ENCODE data around the gene C2CD3.
"Not testable (repeated sequence)": the region's sequence is repeated elsewhere in the genome, so short reads cannot be mapped to it uniquely, and the experiment has no call there.

The C2CD3 gene

DNA sequence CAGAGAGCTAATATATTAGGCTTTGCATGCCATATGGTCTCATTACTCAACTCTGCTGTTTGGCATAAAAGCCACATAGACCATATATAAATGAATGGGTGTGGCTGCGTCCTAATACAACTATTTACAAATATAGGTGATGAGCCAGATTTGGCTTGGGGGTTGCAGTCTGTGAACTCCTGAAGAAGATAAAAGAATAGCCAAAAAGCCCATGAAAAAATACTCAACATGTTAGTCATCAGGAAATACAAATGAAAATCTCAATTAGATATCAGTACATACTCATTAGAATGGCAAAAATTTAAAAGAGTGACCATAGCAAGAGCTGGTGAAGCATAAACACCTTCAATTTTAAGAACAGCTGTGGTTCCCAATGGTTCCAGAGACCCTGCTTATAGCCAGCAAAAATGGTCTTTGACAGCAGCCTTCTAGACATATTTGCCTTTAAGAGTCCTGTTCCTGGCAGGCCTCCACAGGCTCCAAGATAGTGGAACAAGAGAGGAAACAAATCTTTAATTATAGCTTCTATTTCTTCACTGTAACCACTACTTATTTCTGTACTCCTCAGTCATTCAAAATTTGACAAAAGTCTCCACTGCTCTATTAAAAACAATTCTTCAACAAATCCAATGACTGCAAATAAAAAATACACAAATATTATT is 16.1 kb downstream of the C2CD3 start:
- DNase-seq: no peak

DNA sequence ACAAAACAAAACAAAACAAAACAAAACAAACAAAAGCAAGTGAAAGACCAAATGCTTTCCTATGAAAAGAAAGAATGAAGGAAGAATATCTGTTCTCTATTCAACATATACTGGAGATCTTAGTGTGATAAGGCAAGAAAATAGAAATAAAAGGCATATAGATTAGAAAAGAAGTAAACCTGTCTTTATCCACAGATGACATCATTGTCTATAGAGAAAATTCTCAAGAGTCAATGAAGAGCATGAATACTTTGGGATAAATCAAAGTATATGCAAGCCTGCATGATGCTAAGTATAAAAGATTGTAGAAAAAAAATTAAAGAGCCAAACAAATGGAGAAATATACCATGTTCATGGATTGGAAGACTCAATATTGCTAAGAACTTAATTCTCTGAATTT is 17.6 kb downstream of the C2CD3 start:
- DNase-seq: no peak

DNA sequence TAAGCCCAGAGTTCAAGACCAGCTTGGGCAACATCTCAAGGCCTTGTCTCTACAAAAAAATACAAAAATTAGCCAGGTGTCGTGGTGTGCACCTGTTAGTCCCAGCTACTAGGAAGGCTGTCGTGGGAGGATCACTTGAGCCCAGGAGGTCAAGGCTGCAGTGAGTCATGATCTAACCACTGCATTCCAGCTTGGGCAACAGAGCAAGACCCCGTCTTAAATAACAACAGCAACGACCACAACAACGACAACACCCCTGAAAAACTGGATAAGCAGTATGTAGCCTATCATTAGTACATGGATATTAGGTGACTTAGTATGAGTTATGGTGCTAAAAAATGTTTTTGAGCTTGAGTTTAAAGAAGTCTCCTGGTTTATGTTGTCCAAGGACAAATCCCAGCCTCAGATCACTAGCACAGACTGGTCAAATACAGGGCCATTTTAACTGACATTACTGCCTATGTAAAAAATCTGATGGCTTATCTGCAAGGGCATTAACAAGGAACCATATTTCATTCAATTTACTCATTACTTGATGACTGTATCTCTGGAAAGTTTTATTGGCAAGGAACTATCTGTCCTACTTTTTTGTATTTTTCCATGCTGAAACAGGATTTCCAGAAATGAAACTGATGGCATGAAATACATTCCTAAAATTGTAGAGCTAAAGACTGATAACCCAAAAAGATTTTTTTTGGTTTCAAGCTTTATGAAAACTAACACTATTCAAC is 23.4 kb downstream of the C2CD3 start:
- DNase-seq: no peak

DNA sequence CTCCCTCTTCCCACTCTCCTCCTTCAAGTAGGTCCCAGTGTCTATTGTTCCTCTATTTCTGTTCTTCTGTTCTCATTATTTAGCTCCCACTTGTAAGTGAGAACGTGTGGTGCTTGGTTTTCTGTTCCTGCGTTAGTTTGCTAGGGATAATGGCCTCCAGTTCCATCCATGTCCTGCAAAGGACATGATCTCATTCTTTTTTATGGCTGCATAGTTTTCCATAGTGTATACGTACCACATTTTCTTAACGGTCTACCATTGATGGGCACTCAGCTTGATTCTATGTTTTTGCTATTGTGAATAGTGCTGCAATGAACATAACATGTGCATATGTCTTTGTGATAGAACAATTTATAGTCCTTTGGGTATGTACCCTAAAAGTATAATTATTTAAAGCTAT is 26.2 kb downstream of the C2CD3 start:
- no peak for DNase-seq

DNA sequence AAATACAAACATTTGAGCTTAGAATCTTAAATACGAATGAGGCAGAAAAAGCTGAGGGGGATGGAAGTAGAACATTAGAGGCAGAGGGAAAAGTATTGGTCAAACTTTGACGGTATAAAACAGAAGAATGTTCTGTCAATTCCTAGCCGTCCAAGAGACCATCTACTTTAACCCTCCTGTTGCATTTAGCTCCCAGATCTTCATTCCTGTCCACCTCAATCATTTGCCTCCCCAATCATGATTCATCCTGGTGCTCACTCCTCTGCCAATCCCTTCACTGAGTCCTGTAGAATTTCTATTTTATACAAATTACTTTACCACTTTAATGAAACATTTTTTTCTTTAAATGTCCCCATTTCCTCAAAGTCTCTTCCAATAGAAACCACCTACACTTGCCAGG is 28.2 kb downstream of the C2CD3 start:
- DNase-seq: no peak

DNA sequence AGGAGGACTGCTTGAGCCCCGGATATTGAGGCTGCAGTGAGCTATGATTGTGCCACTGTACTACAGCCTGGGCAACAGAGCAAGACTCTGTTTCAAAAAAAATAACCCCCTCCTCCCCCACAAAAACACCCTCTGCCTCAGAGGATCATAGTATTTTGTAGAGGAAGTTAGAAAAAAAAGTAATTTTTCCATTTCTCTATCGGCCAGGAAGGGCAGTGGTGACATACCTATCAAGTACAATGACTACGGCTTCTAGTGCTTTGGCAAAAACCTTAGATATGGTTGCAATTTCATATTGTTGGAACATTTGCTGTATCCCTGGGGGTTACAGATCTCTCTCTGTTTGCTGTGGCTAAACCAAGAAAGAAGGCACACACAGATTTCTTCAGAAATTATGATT is 28.9 kb downstream of the C2CD3 start:
- DNase-seq: no peak

DNA sequence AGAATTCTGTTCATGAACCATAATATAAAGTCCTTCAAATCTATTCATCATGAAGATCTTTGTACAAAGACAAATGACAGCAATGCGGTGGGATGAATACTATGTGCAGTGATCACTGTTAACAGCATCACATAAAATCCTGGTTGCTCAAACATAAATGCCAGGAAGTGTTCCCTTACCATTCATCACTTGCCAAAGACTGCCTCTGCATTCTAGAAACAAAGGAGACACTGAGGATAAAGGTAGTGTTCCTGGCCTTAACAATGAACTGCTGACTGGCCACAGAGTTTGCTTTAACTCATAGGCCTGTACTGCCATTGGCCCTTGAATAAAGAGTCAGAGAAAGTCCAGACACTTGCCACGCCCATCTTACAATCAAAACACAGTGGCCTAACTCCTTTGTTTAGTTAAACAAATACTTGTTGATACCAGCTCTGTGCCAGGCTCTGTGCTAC is 29.5 kb downstream of the C2CD3 start:
- no peak for DNase-seq

DNA sequence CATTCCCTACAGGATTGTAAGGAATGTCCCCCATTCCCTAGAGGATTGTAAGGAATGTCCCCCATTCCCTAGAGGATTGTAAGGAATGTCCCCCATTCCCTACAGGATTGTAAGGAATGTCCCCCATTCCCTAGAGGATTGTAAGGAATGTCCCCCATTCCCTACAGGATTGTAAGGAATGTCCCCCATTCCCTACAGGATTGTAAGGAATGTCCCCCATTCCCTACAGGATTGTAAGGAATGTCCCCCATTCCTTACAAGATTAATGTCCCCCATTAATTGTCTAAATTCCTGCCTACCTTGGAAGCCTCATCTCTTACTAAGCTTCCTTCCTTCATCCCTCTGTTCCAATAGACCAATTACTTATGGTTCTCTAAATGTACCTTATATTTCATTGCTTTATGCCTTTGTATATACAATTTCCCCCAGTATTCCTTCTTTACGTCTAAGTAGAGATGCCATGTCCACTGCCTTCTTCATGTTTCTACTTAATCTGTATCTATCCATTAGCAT is 30.8 kb downstream of the C2CD3 start:
- not testable (repeated sequence) for DNase-seq

DNA sequence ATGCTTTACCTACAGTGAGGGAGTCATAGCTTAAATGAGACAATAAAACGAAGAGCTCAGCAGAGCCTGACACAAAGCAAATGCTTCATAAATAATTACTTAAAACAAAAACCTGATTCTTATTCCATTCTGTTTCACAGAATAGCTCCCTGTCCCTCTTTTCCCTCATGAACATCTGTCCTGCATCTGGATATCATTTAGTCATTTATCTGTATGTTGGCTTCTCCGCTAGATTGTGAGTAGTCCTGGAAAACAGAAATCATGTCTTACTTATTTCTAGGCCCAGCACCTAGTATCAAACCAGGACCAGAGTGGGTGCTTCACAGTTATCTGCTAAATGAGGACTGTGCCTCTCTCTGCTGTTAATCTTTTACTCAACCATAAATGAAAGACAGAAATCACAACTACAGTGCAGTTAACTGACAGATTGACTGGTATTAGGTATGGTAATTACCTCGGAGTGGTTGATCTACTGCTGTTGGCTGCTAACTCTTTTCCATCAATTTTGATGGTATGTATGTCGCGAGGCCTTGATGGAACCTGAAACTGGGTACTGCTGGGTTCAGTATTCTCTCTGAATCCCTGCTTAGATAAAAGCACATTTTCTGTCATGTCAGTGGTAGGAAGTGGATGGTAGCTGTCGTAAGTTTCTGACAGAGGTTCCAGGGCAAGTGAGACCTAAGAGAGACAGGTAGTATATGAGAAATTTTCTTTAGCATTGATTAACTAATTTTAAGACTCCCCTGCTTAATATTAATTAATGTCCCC is 31.5 kb downstream of the C2CD3 start:
- DNase-seq: no peak

DNA sequence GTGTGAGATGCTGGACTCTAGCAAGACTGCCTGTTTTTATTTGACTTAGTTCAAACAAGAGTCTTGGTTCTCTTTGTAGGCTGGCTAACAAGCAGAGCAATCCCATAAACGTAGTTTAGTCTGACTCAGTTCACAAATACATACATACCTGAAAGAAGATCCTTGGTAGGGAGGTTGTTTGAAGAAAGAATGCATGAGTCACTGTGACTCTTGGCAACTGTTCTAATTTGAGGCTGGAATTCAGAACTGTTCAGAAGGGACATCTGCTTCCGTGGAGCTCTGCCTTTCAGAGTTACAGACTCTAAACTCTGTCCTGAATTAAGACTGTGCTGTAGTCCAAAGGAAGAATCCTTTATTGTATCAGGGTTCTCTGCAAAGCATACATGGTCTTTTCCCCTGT is 32.2 kb downstream of the C2CD3 start:
- no peak for DNase-seq

DNA sequence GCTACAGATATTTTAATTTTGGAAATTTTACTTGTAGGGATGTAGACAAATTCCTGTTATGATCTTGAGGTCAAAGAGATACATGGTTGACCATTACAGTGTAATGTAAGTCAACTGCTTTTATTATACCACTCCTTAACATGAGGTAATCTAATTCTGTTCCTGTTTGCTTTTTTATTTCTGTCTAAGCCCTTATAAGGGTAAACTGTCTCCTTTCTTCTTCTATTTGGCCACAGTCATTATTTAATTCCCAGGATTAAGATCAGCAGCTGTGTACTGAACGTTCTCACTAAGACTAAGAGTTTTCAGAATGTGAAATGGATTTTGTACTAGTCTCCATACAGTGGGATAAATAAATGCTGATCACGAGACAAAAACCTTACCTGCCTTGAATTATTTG is 32.8 kb downstream of the C2CD3 start:
- no peak for DNase-seq

DNA sequence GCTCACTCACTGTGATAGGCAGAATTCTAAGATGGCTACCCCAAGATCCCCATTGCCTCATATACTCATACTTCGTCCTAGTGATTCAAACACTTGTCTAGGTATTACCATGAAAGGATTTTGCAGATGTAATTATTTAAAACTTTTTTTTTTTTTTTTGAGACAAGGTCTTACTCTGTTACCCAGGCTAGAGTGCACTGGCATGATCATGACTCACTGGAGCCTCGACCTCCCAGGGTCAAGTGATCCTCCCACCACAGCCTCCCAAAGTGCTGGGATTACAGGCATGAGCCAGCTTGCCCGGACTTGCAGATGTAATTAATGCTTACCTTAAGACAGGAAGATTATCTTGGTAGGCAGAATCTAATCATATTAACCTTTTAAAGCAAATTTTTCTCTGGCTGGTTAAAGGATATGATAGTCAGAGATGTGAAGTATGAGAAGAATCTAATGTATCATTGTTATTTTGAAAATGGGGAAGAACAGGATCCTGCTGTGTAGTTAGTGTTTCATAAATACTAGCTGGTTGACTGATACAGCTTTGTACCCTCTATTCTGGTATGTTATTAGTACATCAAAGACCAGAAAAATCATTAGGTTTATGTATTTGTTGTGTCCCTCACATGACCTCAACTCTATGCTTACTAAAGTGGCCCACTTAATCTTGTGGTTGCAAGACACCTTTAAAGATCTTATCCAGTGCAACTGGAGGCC is 35.5 kb downstream of the C2CD3 start:
- no peak for DNase-seq

DNA sequence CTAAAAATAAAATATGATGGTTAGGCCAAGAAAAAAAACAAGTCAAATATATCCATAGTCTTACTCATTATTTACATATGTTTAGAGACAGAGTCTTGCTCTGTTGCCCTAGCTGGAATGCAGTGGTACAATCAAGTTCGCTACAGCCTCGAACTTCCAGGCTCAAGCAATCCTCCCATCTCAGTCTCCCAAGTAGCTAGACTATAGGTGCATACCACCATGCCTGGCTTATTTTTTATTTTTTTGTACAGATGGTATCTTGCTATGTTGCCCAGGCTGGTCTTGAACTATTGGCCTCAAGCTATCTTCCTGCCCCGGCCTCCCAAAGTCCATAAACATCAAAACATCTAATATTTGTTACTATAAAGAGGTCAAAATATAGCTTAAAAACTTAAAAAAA is 36.1 kb downstream of the C2CD3 start:
- DNase-seq: no peak

DNA sequence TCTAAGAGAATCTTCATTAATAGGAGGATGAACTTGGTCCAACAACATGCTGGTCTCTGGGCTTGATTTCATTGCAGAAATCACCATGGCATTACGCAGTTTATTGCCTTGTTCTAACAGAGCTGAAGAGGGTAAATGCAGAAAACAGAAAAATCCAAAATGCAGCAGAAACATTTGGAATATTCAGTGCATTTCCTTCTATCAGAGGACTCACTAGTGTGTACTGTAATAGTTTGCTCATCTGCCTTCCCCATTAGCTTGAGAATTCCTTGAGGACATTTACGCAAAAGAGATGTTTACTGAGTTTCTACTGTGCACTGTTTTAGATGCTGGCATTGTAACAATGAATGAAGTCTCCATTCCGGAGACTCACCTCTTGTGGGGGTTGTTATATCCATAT is 37.4 kb downstream of the C2CD3 start:
- no peak for DNase-seq

DNA sequence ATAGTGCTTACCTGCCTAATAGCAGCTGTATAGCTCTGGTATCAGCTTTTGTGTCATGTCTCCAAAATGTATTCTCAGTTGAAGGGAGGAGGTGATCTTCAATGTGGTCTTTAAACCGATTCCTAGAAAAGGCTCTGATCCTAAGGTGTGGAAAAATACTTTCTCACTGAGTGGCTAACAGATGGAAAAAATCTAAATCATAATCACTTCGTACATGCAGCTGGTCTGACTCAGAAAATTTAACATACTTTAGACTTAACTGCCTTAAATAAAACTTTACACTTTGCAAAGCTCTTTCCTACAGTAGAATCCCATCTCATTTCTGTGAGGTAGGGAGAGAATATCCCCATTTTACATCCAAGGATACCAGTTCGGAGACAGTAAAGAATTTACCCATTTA is 38.0 kb downstream of the C2CD3 start:
- DNase-seq: no peak

DNA sequence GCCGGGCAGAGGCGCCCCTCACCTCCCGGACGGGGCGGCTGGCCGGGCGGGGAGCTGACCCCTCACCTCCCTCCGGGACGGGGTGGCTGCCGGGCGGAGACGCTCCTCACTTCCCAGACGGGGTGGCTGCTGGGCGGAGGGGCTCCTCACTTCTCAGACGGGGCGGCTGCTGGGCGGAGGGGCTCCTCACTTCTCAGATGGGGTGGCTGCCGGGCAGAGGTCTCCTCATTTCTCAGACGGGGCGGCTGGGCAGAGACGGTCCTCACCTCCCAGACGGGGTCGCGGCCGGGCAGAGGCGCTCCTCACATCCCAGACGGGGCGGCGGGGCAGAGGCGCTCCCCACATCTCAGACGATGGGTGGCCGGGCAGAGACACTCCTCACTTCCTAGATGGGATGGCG is 41.7 kb downstream of the C2CD3 start:
- DNase-seq: not testable (repeated sequence)

DNA sequence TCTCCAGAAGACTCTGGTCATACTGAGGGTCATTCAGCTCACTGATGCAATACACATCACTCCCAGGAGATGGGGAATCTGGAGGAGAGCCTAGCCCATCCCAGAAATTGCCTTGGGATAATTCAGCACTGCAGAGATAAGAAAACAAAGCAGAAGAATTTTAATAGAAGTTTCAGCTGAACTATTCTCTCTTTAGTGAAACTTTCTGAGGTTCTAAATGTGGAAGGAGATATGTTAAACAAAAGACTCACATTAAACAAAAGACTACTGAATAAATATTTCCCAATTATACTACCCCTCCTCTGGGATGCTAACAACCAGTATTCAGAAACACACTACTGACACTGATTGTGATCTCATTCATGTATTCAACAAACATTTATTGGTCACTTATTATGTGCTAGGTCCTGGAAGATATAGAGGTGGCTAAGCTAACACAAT is 47.8 kb downstream of the C2CD3 start:
- no peak for DNase-seq

DNA sequence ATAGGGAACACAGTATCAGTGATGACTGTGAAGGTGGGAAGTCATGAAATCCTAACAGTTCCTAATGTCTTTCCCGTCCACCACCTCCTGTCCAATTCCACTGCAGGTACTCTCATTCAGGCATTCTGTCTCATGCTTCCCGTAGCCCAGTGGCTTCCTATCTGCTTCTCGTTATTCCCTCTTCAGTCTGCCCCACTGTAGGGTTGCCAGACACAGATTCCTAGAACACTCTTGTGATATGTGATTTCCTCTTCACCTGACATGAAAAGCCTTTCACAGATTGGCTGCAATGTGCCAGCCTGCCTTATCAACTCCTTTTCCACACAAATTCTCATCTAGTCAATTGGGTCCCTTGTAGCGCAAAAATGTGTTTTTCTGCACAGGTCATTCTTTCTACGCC is 49.0 kb downstream of the C2CD3 start:
- DNase-seq: no peak

DNA sequence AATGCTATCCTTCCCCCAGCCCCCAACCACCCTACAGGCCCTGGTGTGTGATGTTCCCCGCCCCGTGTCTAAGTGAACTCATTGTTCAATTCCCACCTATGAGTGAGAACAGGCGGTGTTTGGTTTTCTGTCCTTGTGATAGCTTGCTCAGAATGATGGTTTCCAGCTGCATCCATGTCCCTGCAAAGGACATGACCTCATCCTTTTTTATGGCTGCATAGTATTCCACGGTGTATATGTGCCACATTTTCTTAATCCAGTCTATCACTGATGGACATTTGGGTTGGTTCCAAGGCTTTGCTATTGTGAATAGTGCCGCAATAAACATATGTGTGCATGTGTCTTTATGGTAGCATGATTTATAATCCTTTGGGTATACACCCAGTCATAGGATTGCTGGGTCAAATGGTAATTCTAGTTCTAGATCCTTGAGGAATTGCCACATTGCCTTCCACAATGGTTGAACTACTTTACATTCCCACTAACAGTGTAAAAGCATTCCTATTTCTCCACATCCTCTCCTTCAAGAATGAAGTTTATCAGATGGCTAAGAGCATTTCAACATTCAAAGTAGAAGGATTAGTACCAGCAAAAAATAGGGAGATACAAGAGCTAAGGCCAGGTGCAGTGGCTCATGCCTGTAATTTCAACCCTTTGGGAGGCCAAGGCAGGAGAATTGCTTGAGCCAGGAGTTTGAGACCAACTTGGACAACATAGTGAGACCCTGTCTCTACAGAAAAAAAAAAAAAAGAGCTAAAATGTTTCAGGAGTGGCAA is 50.4 kb downstream of the C2CD3 start:
- not testable (repeated sequence) for DNase-seq

DNA sequence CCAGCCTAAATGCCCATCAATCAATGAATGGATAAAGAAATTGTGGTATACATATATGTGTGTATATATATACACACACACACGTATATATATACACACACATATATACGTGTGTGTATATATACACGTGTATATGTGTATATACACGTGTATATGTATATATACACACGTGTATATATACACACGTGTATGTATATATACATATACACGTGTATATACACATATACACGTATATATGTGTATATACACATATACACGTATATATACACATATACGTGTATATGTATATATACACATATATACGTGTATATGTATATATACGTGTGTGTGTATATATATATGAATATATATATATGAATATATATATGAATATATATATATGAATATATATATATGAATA is 54.1 kb downstream of the C2CD3 start:
- no peak for DNase-seq

DNA sequence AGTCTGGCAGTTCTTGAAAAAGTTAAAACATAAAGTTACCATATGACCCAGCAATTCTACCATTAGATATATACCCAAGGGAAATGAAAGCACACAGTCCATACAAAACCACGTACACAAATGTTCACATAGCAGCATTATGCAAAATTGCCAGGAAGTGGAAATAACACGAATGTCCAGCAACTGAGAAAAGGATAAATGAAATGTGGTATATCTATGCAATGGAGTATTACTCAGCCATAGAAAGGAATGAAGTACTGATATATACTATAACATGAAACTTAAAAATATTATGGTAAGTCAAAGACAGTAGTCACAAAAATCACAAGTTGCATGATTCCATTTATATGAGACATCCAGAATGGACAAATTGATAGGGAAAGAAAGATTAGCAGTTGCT is 57.9 kb downstream of the C2CD3 start:
- DNase-seq: no peak

DNA sequence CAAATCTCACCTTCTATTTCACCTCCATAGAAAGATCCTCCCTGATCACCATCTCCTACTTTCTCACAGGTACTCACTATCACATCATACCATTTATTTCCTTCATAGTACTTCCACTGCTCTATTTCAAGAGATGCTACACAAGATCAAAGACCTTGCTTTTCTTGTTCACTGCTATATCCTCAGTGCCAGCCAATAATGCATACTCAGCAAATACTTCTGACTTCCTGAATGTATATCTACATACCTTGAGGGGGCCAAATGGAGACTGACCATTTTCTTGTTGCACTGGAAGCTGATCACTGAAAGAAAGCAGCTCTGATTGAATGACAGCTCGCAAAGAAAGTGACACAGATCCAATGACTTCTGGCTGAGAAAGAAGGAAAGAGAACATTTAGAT is 64.7 kb downstream of the C2CD3 start:
- no peak for DNase-seq
